Heart left ventricle (tissue), 16 donors: ENCODE results near the gene LMAN2. TPM values are rescaled to one million over a fixed set of nuclear protein-coding genes. Genes with fewer than 3 reads are reported as not detected.

Experiments used
- ATAC-seq, 4 donors: fragments of 200-7000 bp; cut with Tn5 transposase; one replicate each; pipeline ENCODE4 v1.9.1; 2020 to 2022; ENCODE audit warnings: moderate library complexity in 4 of 4, mild to moderate bottlenecking in 3 of 4, moderate number of reproducible peaks in 1 of 4
- DNase-seq, 5 donors: peaks; one replicate each; pipeline ENCODE4 v3.0.0-alpha.2; 2020
- H3K27ac ChIP-seq, 12 donors: fragments of 200-600 bp; sonication (generic) in 4 of 12; one replicate each; pipeline versions ENCODE4 v1.5.0 to v1.8.0; 2016 to 2022; ENCODE audit warnings: mild to moderate bottlenecking in 2 of 12
- H3K27me3 ChIP-seq, 9 donors: fragments of 200-600 bp; sonication (generic) in 2 of 9; one replicate each; pipeline versions ENCODE4 v1.5.1 to v1.8.0; 2016 to 2022; ENCODE audit warnings: mild to moderate bottlenecking in 3 of 9
- H3K36me3 ChIP-seq, 9 donors: fragments of 200-600 bp; sonication (generic) in 2 of 9; one replicate each; pipeline versions ENCODE4 v1.5.0 to v1.8.0; 2018 to 2022; ENCODE audit warnings: mild to moderate bottlenecking in 2 of 9
- H3K4me1 ChIP-seq, 12 donors: fragments of 200-600 bp; sonication (generic) in 4 of 12; one replicate each; pipeline versions ENCODE4 v1.5.0 to v1.8.0; 2016 to 2022; ENCODE audit warnings: mild to moderate bottlenecking in 3 of 12
- H3K4me3 ChIP-seq, 12 donors: fragments of 200-600 bp; sonication (generic) in 4 of 12; one replicate each; pipeline versions ENCODE4 v1.5.0 to v1.8.0; 2017 to 2022; ENCODE audit warnings: mild to moderate bottlenecking in 9 of 12, moderate library complexity in 4 of 12
- H3K9me3 ChIP-seq, 12 donors: fragments of 200-600 bp; sonication (generic) in 4 of 12; one replicate each; pipeline versions ENCODE4 v1.5.0 to v1.8.0; 2016 to 2022; ENCODE audit warnings: mild to moderate bottlenecking in 1 of 12
- CTCF ChIP-seq, 12 donors: fragments of 200-600 bp; sonication (generic) in 4 of 12; IDR thresholded peaks; one replicate each; pipeline versions ENCODE4 v1.5.0 to v1.8.0; 2018 to 2022; ENCODE audit warnings: antibody characterized with exemption in 12 of 12, mild to moderate bottlenecking in 5 of 12
- POLR2A ChIP-seq, 2 donors: fragments of 450-650 bp; IDR thresholded peaks; one replicate each; pipeline ENCODE4 v1.6.1; 2017; ENCODE audit warnings: antibody characterized with exemption in 2 of 2, mild to moderate bottlenecking in 2 of 2, moderate library complexity in 2 of 2
- WGBS, 4 donors: extraction: QIAGEN DNeasy Blood & Tissue Kit in 2 of 4; methylation state at CpG; one replicate each; pipeline versions ENCODE4 v1.1.5 to v1.1.7; 2013 to 2018; 5-methylcytosine and 5-hydroxymethylcytosine counted together
- intact Hi-C, 10 donors: fragments of 100-400 bp; cut with DNase I; formaldehyde crosslinking; loops; one replicate each; pipeline versions ENCODE4 v1.11.1 to v1.14.2; 2022
- polyA plus RNA-seq, 2 donors: library from polyadenylated mRNA; stranded (reverse); fragments of 200-250 nt; gene quantifications; one replicate each; pipeline ENCODE4 v1.2.3, GENCODE V29; 2013
- total RNA-seq, 9 donors: library from RNA; depleted of rRNA in 2 of 9; stranded (reverse); fragments of >200 nt in 2 of 9; fragmentation: NEBNext Ultra II Directional in 3 of 9; extraction: Animal tissue kit (Norgen Biotek cat#: 25700) in 3 of 9; gene quantifications; one replicate each; pipeline versions ENCODE4 v1.1.0 to v1.2.4, GENCODE V29; 2016 to 2023
- donor health status: ischemic (EF 13 %, LVEDD 7.1; RV severe dilation, severe dysfunction).
- donor health status: healthy with polysubstance abuse.
- donor health status: DM: no; HTN: yes; CAD: no.
- donor health status: DM: no; HTN: no; CAD: no.
- donor health status: ischemic (EF 25% LVEDD 6.9; RV normal size, moderate dysfunction).
- donor health status: ischemic (EF 25% LVEDD 5.7; RV mildly dilated, moderate dysfunction).
- donor health status: healthy.
- donor health status: DM: yes; HTN: yes; CAD: no.
- donor health status: ischemic (EF 35%, LVEDD 5.7; RV mildly dilated, moderate dysfunction).
- donor health status: nonischemic (EF 11% LVEDD 7.7; RV severe dilation, severe dysfunction).
- donor health status: DM: yes; HTN: yes; CAD: no.
- donor health status: PGD.
- donor health status: ischemic (EF 29% LVEDD 5.4; RV normal size, mild dysfunction).
- donor health status: nonischemic (EF 23%, LVEDD 6.1; RV moderate dilation, normal function).

The LMAN2 gene
- total and polyA plus RNA-seq, 11 donors: 43.3 to 313 (median 63.6) TPM

GRCh38 chr5:177388521-177389052 lies 37.1 kb upstream of the LMAN2 start:
- TF ChIP-seq CTCF (IDR thresholded peaks at IDR 0.05) (no peak), POLR2A (IDR thresholded peaks at IDR 0.05) (no peak)
- intact Hi-C loops: loop anchor here in 2 of 10 donors (10.0 kb wide), 2 partner anchors 74 to 274 kb away; partner anchors contain the start of gene MXD3 (in 1 of the 2)
- no peaks in the 10 kb centered on the region for H3K36me3 ChIP-seq
- 87 to 91% (median 90%) methylated on average over 10 of the region's 10 CpGs for WGBS, 4 donors
- H3K27ac ChIP-seq: peak overlapping the region in 1 of 12 donors; percentile 68
- no peak for ATAC-seq
- no peaks in the 10 kb centered on the region for H3K9me3 ChIP-seq
- peaks cover 0 to 25% (median 0%) of the 10 kb centered on the region in 12 donors for H3K4me1 ChIP-seq
- H3K27me3 ChIP-seq: peaks cover 0 to 29% (median 0%) of the 10 kb centered on the region in 9 donors
- no peak overlapping the region for H3K4me3 ChIP-seq
- DNase-seq: no peak

- Histone ChIP-seq H3K27me3 (peaks cover 0 to 33% (median 0%) of the 10 kb centered on the region in 9 donors), H3K9me3 (no peaks in the 10 kb centered on the region), H3K4me1 (peaks cover 0 to 25% (median 0%) of the 10 kb centered on the region in 12 donors), H3K36me3 (no peaks in the 10 kb centered on the region), H3K27ac (no peak overlapping the region), H3K4me3 (no peak overlapping the region)
- DNase-seq: no peak
- TF ChIP-seq CTCF (IDR thresholded peaks at IDR 0.05) (no peak), POLR2A (IDR thresholded peaks at IDR 0.05) (no peak)
- ATAC-seq: no peak
- WGBS, 4 donors: 83 to 91% (median 87%) methylated on average over 14 of the region's 14 CpGs
- intact Hi-C loops: loop anchor here in 2 of 10 donors (10.0 kb wide), 2 partner anchors 73 to 273 kb away; partner anchors contain the start of gene MXD3 (in 1 of the 2)
Observed at GRCh38 chr5:177387405-177387804, 35.9 kb upstream of the LMAN2 start.

- Histone ChIP-seq H3K4me3 (no peak overlapping the region), H3K4me1 (peaks cover 0 to 25% (median 0%) of the 10 kb centered on the region in 12 donors), H3K27me3 (peaks cover 0 to 35% (median 0%) of the 10 kb centered on the region in 9 donors), H3K36me3 (no peaks in the 10 kb centered on the region), H3K9me3 (no peaks in the 10 kb centered on the region), H3K27ac (no peak overlapping the region)
- DNase-seq (no peak), ATAC-seq (no peak)
- TF ChIP-seq POLR2A (IDR thresholded peaks at IDR 0.05) (no peak), CTCF (IDR thresholded peaks at IDR 0.05) (no peak)
- 86 to 91% (median 90%) methylated on average over 7 to 8 of the region's 8 CpGs for WGBS, 4 donors
- intact Hi-C loops: loop anchor here in 2 of 10 donors (10.0 kb wide), 2 partner anchors 72 to 272 kb away; partner anchors contain the start of gene MXD3 (in 1 of the 2)
Observed at GRCh38 chr5:177386542-177386941, 35.1 kb upstream of the LMAN2 start.

GRCh38 chr5:177385720-177386119 lies 34.3 kb upstream of the LMAN2 start:
- 65 to 93% (median 71%) methylated on average over 3 to 11 of the region's 11 CpGs for WGBS, 4 donors

More at GRCh38 chr5:177385720-177386119, 34.3 kb upstream of the LMAN2 start:
- DNase-seq: no peak
- Histone ChIP-seq H3K9me3 (no peaks in the 10 kb centered on the region), H3K4me3 (no peak overlapping the region), H3K27ac (no peak overlapping the region), H3K4me1 (peaks cover 0 to 22% (median 0%) of the 10 kb centered on the region in 12 donors), H3K27me3 (peaks cover 0 to 41% (median 0%) of the 10 kb centered on the region in 9 donors), H3K36me3 (no peaks in the 10 kb centered on the region)
- intact Hi-C loops: loop anchor here in 2 of 10 donors (10.0 kb wide), 2 partner anchors 71 to 271 kb away; partner anchors contain the start of gene MXD3 (in 1 of the 2)
- no peak for ATAC-seq
- TF ChIP-seq POLR2A (IDR thresholded peaks at IDR 0.05) (no peak), CTCF (IDR thresholded peaks at IDR 0.05) (no peak)
